DOHH2 (cell line): ENCODE measurements around the gene TMEM132D.

Experiments
- CTCF ChIP-seq: fragments of 200-600 bp; sonication (generic); IDR thresholded peaks from one replicate; pipeline ENCODE4 v1.5.1; 2014; ENCODE audit warnings: antibody characterized with exemption, mild to moderate bottlenecking, low read depth, low read length; ENCODE audit not compliant: poor library complexity, severe bottlenecking
- EZH2phosphoT487 ChIP-seq: fragments of 200-600 bp; sonication (generic); IDR thresholded peaks from 2 replicates; pipeline ENCODE4 v1.6.1; 2017; ENCODE audit warnings: borderline replicate concordance, mild to moderate bottlenecking, antibody characterized with exemption, low read length, moderate library complexity, mixed read lengths

DNA sequence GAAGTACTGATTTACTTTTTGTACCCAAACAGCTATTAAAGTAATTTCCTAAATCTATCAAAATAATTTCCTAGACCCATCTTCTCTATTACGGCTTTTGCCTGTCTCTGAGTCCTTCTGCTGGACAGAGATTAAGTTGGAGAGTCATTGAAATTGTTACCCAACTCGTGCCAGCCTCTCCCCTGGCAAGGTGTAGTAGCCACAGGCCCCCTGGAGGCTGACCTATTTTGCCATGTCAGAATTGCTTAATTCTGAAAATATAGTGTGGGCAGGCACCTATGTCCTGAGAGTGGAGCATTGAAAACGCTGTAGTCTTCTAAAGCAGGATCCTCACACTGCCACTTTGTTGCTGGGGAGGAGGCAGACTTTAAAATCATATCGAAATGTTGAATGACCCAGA is 742.3 kb downstream of the TMEM132D start:
- no peak for TF ChIP-seq CTCF
- TF ChIP-seq EZH2phosphoT487: no peak
